Loucy (cell line): Measurements from ENCODE around the gene CNOT6.

Experiments
- H2AFZ ChIP-seq: fragments of 200-600 bp; sonication (generic); 2 replicates; pipeline ENCODE4 v1.6.0; 2016; ENCODE audit warnings: antibody characterized with exemption, mild to moderate bottlenecking, low read length, moderate library complexity
- H3F3A ChIP-seq: fragments of 200-600 bp; 2 replicates; pipeline ENCODE4 v1.6.0; 2016; ENCODE audit warnings: antibody characterized with exemption, low read depth, mild to moderate bottlenecking
- H3K27me3 ChIP-seq: fragments of 200-600 bp; sonication (generic); 2 replicates; pipeline ENCODE4 v1.6.1; 2014; ENCODE audit warnings: low read length, mild to moderate bottlenecking; ENCODE audit not compliant: insufficient read depth, poor library complexity, severe bottlenecking
- H3K36me3 ChIP-seq: fragments of 200-600 bp; sonication (generic); 2 replicates; pipeline ENCODE4 v1.6.1; 2016; ENCODE audit warnings: low read length; ENCODE audit not compliant: insufficient read depth
- H3K4me1 ChIP-seq: fragments of 200-600 bp; sonication (generic); 2 replicates; pipeline ENCODE4 v1.5.1; 2014; ENCODE audit warnings: low read length, mild to moderate bottlenecking; ENCODE audit not compliant: insufficient read depth, poor library complexity, severe bottlenecking
- H3K4me2 ChIP-seq: fragments of 200-600 bp; sonication (generic); 2 replicates; pipeline ENCODE4 v1.6.0; 2014; ENCODE audit warnings: antibody characterized with exemption, low read length, low read depth, mild to moderate bottlenecking; ENCODE audit not compliant: poor library complexity, severe bottlenecking
- H3K4me3 ChIP-seq: fragments of 200-600 bp; sonication (generic); 2 replicates; pipeline ENCODE4 v1.5.1; 2014; ENCODE audit warnings: low read length, mild to moderate bottlenecking, mixed read lengths; ENCODE audit not compliant: poor library complexity, severe bottlenecking
- H3K79me2 ChIP-seq: fragments of 200-600 bp; sonication (generic); 2 replicates; pipeline ENCODE4 v1.6.1; 2014; ENCODE audit warnings: low read length; ENCODE audit not compliant: insufficient read depth
- H3K9ac ChIP-seq: fragments of 200-600 bp; sonication (generic); 2 replicates; pipeline ENCODE4 v1.6.0; 2014; ENCODE audit warnings: mild to moderate bottlenecking, low read depth, low read length, moderate library complexity; ENCODE audit not compliant: poor library complexity, severe bottlenecking
- H3K9me2 ChIP-seq: fragments of 200-600 bp; sonication (generic); replicated peaks from 2 replicates; pipeline ENCODE4 v1.6.1; 2016; ENCODE audit warnings: low read depth, low read length, mixed read lengths
- H3K9me3 ChIP-seq: fragments of 200-600 bp; sonication (generic); 2 replicates; pipeline ENCODE4 v1.6.1; 2014; ENCODE audit warnings: mild to moderate bottlenecking, antibody characterized with exemption, low read length, low read depth; ENCODE audit not compliant: insufficient read depth
- H4K20me1 ChIP-seq: fragments of 200-600 bp; sonication (generic); 2 replicates; pipeline ENCODE4 v1.6.0; 2014; ENCODE audit warnings: antibody characterized with exemption, low read length, mild to moderate bottlenecking; ENCODE audit not compliant: insufficient read depth, poor library complexity, severe bottlenecking
- CTCF ChIP-seq: fragments of 200-600 bp; sonication (generic); conservative IDR thresholded peaks from 2 replicates; pipeline ENCODE4 v1.5.1; 2014; ENCODE audit warnings: mild to moderate bottlenecking, antibody characterized with exemption, low read length
- EZH2phosphoT487 ChIP-seq: fragments of 200-600 bp; IDR thresholded peaks from 2 replicates; pipeline ENCODE4 v1.6.1; 2018; ENCODE audit warnings: antibody characterized with exemption, mild to moderate bottlenecking, moderate library complexity, borderline replicate concordance

Gene CNOT6

GRCh38 chr5:180535573-180535972, 41.4 kb downstream of the CNOT6 start:
- Histone ChIP-seq H3K9ac (no peak overlapping the region), H4K20me1 (peaks cover 10% of the 10 kb centered on the region), H3K4me3 (no peak overlapping the region), H3K9me2 (no peaks in the 10 kb centered on the region), H3K36me3 (peaks cover 24% of the 10 kb centered on the region; the same call in 1 of the 2 replicates), H3F3A (no peaks in the 10 kb centered on the region), H2AFZ (no peak overlapping the region), H3K4me2 (no peak overlapping the region), H3K79me2 (peaks cover 8% of the 10 kb centered on the region), H3K4me1 (no peaks in the 10 kb centered on the region), H3K9me3 (no peaks in the 10 kb centered on the region), H3K27me3 (no peaks in the 10 kb centered on the region)
- TF ChIP-seq EZH2phosphoT487 (no peak), CTCF (no peak)

- Histone ChIP-seq H3K9me3 (no peaks in the 10 kb centered on the region), H3K79me2 (peaks cover 18% of the 10 kb centered on the region), H3K36me3 (peaks cover 33% of the 10 kb centered on the region; the same call in 1 of the 2 replicates), H3K9me2 (no peaks in the 10 kb centered on the region), H3K27me3 (no peaks in the 10 kb centered on the region), H3K4me3 (no peak overlapping the region), H3F3A (no peaks in the 10 kb centered on the region), H3K9ac (no peak overlapping the region), H3K4me2 (no peak overlapping the region), H3K4me1 (no peaks in the 10 kb centered on the region), H4K20me1 (peaks cover 13% of the 10 kb centered on the region), H2AFZ (no peak overlapping the region)
- TF ChIP-seq CTCF: no peak
- no peak for TF ChIP-seq EZH2phosphoT487
Observed at GRCh38 chr5:180540050-180540694, 46.0 kb downstream of the CNOT6 start.

- H3K27me3 ChIP-seq: no peaks in the 10 kb centered on the region
- H3K9ac ChIP-seq: no peak overlapping the region
- 0 out of 2 replicates have a peak, but pooled peaks have one; percentile 14 for TF ChIP-seq CTCF
- no peak for TF ChIP-seq EZH2phosphoT487
- H3K79me2 ChIP-seq: peaks cover 32% of the 10 kb centered on the region
- H2AFZ ChIP-seq: no peak overlapping the region
- no peak overlapping the region for H3K4me2 ChIP-seq
- H3K4me1 ChIP-seq: no peaks in the 10 kb centered on the region
- no peaks in the 10 kb centered on the region for H3K9me2 ChIP-seq
- no peaks in the 10 kb centered on the region for H3K9me3 ChIP-seq
- H3K36me3 ChIP-seq: peaks cover 31% of the 10 kb centered on the region; the same call in 1 of the 2 replicates
- no peaks in the 10 kb centered on the region for H3F3A ChIP-seq
- H3K4me3 ChIP-seq: no peak overlapping the region
- peaks cover 11% of the 10 kb centered on the region for H4K20me1 ChIP-seq
Observed at GRCh38 chr5:180541710-180542109, 47.5 kb downstream of the CNOT6 start.
